ENCODE measurements around the gene RPL13.

Gene RPL13

DNA sequence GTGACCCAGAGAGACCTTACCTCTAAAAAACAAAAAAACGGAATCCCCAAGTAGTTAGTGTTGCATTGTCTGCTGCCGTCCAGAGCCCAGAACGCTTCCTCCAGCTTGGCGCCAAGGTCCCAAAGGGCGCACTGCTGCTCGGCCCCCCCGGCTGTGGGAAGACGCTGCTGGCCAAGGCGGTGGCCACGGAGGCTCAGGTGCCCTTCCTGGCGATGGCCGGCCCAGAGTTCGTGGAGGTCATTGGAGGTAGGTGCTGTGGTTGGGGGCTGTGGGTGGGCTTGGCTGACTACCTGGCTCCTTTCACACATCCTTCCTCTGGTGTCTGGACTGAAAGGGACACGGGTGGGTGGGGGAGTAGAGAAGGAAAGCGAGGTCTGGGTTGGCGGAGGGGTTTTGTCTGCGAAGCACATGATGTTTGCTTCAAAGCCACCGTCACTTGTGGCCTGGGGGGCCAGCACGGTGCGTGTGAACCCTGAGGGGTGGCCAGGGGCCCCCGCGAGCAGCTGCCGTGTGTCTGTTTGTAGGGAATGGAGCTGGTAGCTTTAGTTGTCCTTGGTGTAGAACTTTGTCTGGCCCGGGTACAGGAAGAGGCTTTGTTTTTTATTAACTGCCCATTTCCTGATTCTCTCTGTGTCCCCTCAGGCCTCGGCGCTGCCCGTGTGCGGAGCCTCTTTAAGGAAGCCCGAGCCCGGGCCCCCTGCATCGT is 28.5 kb upstream of the RPL13 start:
- H3K27me3 ChIP-seq (ENCODE audit: insufficient read depth, low read length): no peaks in the 10 kb centered on the region
- H3K27ac ChIP-seq (ENCODE audit: low read depth, low read length): no peak overlapping the region
- H3K4me1 ChIP-seq (ENCODE audit: control insufficient read depth, insufficient read depth, low read length, unreplicated experiment): no peaks in the 10 kb centered on the region
- H2AFZ ChIP-seq (ENCODE audit: low read length, unreplicated experiment): no peak overlapping the region
- no peak overlapping the region for H3K4me3 ChIP-seq (ENCODE audit: low read depth, low read length)
- H3K36me3 ChIP-seq (ENCODE audit: insufficient read depth, low read length): peaks cover 31% of the 10 kb centered on the region; the same call in 1 of the 2 replicates
- peaks cover 19% of the 10 kb centered on the region for H3K79me2 ChIP-seq (ENCODE audit: control insufficient read depth, insufficient read depth, low read length, unreplicated experiment)

DNA sequence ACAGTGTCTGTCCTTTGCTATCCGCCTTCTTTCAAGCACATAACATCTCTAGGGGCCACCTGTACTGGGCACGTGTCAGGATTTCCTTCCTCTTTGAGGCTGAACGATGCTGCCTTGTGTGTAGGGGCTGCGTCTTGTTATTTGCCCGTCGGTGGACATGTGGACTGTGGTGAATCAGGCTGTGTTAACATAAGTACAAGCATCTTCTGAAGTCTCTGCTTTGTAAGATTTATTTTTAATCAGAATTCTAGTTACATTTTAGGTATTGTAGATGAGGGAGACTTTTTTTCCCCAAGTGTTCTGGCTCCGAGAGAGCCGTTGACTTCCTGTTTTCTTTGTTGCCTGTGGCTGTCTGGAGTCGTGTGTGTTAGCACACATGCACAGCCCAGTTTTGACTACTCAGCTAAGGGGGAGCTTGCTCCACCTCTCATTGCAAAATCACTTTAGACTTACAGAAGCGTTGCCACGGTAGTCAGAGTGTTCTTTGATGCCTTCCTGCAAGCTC is 26.2 kb upstream of the RPL13 start:
- H3K4me1 ChIP-seq (ENCODE audit: control insufficient read depth, insufficient read depth, low read length, unreplicated experiment): no peaks in the 10 kb centered on the region
- peak overlapping the region; percentile 28; the same call in 1 of the 2 replicates for H3K27ac ChIP-seq (ENCODE audit: low read depth, low read length)
- H3K79me2 ChIP-seq (ENCODE audit: control insufficient read depth, insufficient read depth, low read length, unreplicated experiment): peaks cover 19% of the 10 kb centered on the region
- peaks cover 30% of the 10 kb centered on the region; the same call in 1 of the 2 replicates for H3K36me3 ChIP-seq (ENCODE audit: insufficient read depth, low read length)
- H3K4me3 ChIP-seq (ENCODE audit: low read depth, low read length): no peak overlapping the region
- no peak overlapping the region for H2AFZ ChIP-seq (ENCODE audit: low read length, unreplicated experiment)
- no peaks in the 10 kb centered on the region for H3K27me3 ChIP-seq (ENCODE audit: insufficient read depth, low read length)

DNA sequence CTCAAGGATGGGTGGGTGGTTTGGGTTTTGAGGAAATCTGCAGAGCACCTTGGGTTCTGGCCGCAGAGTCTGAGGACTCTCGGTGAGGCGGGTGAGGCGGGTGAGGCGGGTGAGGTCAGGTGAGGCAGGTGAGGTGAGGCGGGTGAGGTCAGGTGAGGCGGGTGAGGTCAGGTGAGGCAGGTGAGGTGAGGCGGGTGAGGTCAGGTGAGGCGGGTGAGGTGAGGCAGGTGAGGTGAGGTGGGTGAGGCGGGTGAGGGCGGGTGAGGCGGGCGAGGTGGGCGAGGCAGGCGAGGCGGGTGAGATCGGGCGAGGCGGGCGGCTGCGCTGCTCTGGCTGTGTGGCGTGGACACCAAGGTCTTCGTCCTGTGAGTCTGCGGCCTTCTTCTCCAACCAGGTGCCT is 24.1 kb upstream of the RPL13 start:
- no peaks in the 10 kb centered on the region for H3K4me1 ChIP-seq (ENCODE audit: control insufficient read depth, insufficient read depth, low read length, unreplicated experiment)
- no peak overlapping the region for H3K4me3 ChIP-seq (ENCODE audit: low read depth, low read length)
- no peak overlapping the region for H2AFZ ChIP-seq (ENCODE audit: low read length, unreplicated experiment)
- H3K36me3 ChIP-seq (ENCODE audit: insufficient read depth, low read length): peaks cover 33% of the 10 kb centered on the region; the same call in 1 of the 2 replicates
- H3K79me2 ChIP-seq (ENCODE audit: control insufficient read depth, insufficient read depth, low read length, unreplicated experiment): peaks cover 18% of the 10 kb centered on the region
- no peak overlapping the region for H3K27ac ChIP-seq (ENCODE audit: low read depth, low read length)
- no peaks in the 10 kb centered on the region for H3K27me3 ChIP-seq (ENCODE audit: insufficient read depth, low read length)

DNA sequence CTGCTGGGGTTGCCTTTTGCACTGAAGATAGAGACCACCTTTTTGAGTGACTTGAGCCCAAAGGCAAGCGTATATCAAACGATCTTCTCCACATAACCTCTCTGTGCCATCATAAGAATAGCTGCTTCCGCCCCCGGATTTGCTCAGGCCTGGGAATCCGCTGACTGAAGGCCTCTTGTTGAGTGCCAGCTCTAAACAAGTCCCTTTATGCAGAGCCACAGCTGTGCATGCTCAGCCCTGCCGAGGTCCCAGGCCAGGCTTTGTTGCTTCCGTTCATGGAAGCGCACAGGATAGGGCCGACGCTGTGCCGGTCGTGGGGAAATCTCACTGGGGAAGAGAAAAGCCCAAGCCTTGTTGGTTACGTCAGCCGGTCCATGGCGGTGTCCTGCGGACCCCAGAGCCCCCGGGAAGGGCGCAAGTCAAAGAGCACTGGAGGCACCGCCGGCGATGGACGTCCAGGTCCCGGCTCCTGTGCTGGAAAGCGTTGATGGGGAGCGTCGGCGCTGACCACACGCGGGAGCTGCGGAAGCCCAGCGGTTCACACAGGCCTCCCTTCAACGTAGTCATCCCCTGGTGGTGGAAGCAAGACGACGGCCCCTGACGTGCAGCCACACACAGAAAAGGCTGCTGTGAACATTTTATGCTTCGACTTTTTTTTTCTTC is 23.5 kb upstream of the RPL13 start:
- Histone ChIP-seq H3K4me1 (ENCODE audit: control insufficient read depth, insufficient read depth, low read length, unreplicated experiment) (no peaks in the 10 kb centered on the region), H3K27me3 (ENCODE audit: insufficient read depth, low read length) (no peaks in the 10 kb centered on the region), H3K27ac (ENCODE audit: low read depth, low read length) (no peak overlapping the region), H3K79me2 (ENCODE audit: control insufficient read depth, insufficient read depth, low read length, unreplicated experiment) (peaks cover 18% of the 10 kb centered on the region), H3K36me3 (ENCODE audit: insufficient read depth, low read length) (peaks cover 33% of the 10 kb centered on the region; the same call in 1 of the 2 replicates), H3K4me3 (ENCODE audit: low read depth, low read length) (no peak overlapping the region), H2AFZ (ENCODE audit: low read length, unreplicated experiment) (no peak overlapping the region)

DNA sequence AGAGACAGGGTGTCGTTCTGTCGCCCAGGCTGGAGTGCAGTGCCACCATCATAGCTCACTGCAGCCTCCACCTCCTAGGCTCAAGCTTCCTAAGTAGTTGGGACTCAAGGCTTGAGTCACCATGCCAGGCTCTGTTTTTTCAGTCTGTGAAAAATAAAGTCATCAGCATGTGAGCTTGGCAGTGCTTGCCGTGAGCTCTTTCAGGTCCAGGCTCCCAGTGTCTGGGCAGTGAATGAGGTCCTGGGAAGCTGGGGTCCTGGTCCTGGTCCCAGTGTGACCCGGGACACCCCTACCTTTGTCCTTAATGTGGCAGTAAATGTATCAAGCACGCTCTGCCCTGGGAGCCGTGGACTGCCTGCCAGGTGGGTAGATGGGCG is 22.9 kb upstream of the RPL13 start:
- peaks cover 33% of the 10 kb centered on the region; the same call in 1 of the 2 replicates for H3K36me3 ChIP-seq (ENCODE audit: insufficient read depth, low read length)
- H3K79me2 ChIP-seq (ENCODE audit: control insufficient read depth, insufficient read depth, low read length, unreplicated experiment): peaks cover 18% of the 10 kb centered on the region
- no peak overlapping the region for H2AFZ ChIP-seq (ENCODE audit: low read length, unreplicated experiment)
- no peak overlapping the region for H3K4me3 ChIP-seq (ENCODE audit: low read depth, low read length)
- no peak overlapping the region for H3K27ac ChIP-seq (ENCODE audit: low read depth, low read length)
- H3K4me1 ChIP-seq (ENCODE audit: control insufficient read depth, insufficient read depth, low read length, unreplicated experiment): no peaks in the 10 kb centered on the region
- H3K27me3 ChIP-seq (ENCODE audit: insufficient read depth, low read length): no peaks in the 10 kb centered on the region

DNA sequence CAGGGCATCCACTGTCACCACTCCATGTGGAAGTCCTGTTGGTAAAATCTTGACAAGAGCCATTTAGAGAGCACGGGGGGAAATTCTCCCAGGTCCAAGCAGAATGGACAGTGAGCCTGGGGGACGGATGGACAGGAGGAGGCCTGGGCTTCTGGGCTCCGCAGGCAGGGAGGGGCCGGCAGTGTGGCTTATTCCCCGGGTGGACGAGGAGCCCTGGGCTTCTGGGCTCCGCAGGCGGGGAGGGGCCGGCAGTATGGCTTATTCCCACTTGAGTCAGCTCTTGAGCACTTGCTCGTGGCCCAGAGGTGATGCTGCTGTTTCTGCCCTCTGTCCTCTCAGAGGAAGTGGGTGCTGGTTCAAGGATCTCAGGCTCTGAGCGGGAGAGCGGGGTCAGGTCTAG is 22.2 kb upstream of the RPL13 start:
- H3K4me1 ChIP-seq (ENCODE audit: control insufficient read depth, insufficient read depth, low read length, unreplicated experiment): no peaks in the 10 kb centered on the region
- peaks cover 18% of the 10 kb centered on the region for H3K79me2 ChIP-seq (ENCODE audit: control insufficient read depth, insufficient read depth, low read length, unreplicated experiment)
- H3K4me3 ChIP-seq (ENCODE audit: low read depth, low read length): no peak overlapping the region
- no peak overlapping the region for H2AFZ ChIP-seq (ENCODE audit: low read length, unreplicated experiment)
- no peaks in the 10 kb centered on the region for H3K27me3 ChIP-seq (ENCODE audit: insufficient read depth, low read length)
- peaks cover 33% of the 10 kb centered on the region; the same call in 1 of the 2 replicates for H3K36me3 ChIP-seq (ENCODE audit: insufficient read depth, low read length)
- H3K27ac ChIP-seq (ENCODE audit: low read depth, low read length): no peak overlapping the region

DNA sequence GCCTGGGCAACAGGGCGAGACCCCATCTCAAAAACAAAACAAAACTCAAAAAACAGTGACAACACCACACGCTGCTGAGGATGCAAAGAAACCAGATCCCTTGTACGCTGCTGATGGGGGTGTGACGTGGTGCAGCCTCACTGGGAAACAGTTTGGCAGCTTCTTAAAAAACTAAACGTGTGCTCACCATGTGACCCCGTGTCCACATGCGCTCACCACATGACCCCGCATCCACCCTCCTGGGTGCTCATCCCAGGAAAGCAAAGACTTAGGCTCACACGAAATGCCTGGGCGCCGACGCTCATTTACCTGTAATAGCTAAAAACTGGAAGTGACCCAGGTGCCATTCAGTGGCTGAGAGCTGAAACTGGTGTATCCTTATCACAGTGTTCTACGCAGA is 19.9 kb upstream of the RPL13 start:
- H3K27me3 ChIP-seq (ENCODE audit: insufficient read depth, low read length): no peaks in the 10 kb centered on the region
- no peak overlapping the region for H2AFZ ChIP-seq (ENCODE audit: low read length, unreplicated experiment)
- no peak overlapping the region for H3K27ac ChIP-seq (ENCODE audit: low read depth, low read length)
- peaks cover 17% of the 10 kb centered on the region; the same call in 1 of the 2 replicates for H3K36me3 ChIP-seq (ENCODE audit: insufficient read depth, low read length)
- no peaks in the 10 kb centered on the region for H3K4me1 ChIP-seq (ENCODE audit: control insufficient read depth, insufficient read depth, low read length, unreplicated experiment)
- H3K79me2 ChIP-seq (ENCODE audit: control insufficient read depth, insufficient read depth, low read length, unreplicated experiment): peaks cover 8% of the 10 kb centered on the region
- no peak overlapping the region for H3K4me3 ChIP-seq (ENCODE audit: low read depth, low read length)

DNA sequence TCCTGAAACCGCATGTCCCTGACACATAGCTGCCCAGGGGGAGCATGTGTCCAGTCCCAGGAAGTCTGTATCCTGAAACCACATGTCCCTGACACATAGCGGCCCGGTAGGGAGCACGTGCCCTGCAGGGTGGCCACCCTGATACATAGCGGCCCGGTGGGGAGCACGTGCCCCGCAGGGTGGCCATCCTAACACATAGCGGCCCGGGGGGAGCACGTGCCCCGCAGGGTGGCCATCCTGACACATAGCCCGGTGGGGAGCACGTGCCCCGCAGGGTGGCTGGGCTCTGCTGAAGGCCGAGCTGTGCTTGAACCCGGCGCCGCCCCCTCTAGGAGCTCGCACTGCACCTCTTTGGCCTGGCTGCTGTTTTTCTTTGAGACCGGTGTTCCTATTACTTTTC is 18.7 kb upstream of the RPL13 start:
- H3K4me1 ChIP-seq (ENCODE audit: control insufficient read depth, insufficient read depth, low read length, unreplicated experiment): no peaks in the 10 kb centered on the region

DNA sequence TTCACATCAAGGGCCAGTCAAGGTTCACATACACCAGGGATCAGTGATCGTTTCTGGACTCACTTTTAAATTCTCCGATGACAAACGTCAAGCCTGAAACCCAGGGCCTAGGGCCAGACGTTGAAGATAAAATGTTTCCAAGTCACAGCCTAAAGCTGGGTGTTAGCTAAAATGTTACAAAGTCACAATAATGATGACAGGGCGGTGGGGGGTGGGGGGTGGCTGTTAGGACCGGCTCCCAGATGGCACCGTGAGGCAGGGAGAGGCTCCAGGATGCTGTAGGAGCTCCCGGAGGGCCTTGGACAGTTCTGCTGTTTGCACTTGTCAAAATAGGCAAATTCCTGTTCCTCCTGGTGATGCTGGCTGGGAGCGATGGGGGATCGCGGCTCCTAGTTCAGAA is 16.4 kb upstream of the RPL13 start:
- Histone ChIP-seq H3K4me1 (ENCODE audit: control insufficient read depth, insufficient read depth, low read length, unreplicated experiment) (no peaks in the 10 kb centered on the region), H3K27ac (ENCODE audit: low read depth, low read length) (no peak overlapping the region), H3K27me3 (ENCODE audit: insufficient read depth, low read length) (no peaks in the 10 kb centered on the region), H3K4me3 (ENCODE audit: low read depth, low read length) (no peak overlapping the region), H3K36me3 (ENCODE audit: insufficient read depth, low read length) (peaks cover 12% of the 10 kb centered on the region; the same call in 1 of the 2 replicates), H2AFZ (ENCODE audit: low read length, unreplicated experiment) (no peak overlapping the region), H3K79me2 (ENCODE audit: control insufficient read depth, insufficient read depth, low read length, unreplicated experiment) (peaks cover 2% of the 10 kb centered on the region)

More for the DNA sequence above, 18.7 kb upstream of the RPL13 start:
- H3K27ac ChIP-seq (ENCODE audit: low read depth, low read length): no peak overlapping the region
- peaks cover 4% of the 10 kb centered on the region for H3K79me2 ChIP-seq (ENCODE audit: control insufficient read depth, insufficient read depth, low read length, unreplicated experiment)
- H3K36me3 ChIP-seq (ENCODE audit: insufficient read depth, low read length): peaks cover 15% of the 10 kb centered on the region; the same call in 1 of the 2 replicates
- H2AFZ ChIP-seq (ENCODE audit: low read length, unreplicated experiment): no peak overlapping the region
- no peak overlapping the region for H3K4me3 ChIP-seq (ENCODE audit: low read depth, low read length)
- H3K27me3 ChIP-seq (ENCODE audit: insufficient read depth, low read length): no peaks in the 10 kb centered on the region

DNA sequence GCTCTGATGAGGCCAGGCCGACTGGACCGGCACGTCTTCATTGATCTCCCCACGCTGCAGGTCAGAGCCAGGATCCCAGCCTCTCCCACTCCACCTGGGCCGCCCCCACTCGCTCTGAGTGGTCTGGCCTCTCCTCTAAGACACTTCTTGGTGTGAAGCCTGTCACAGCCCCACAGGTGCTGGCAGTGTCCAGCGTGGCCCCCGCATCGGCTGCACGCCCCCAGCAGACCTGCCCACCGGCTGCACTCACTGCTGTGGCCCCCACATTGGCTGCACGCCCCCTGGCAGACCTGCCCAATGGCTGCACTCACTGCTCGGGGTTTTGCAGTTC is 15.8 kb upstream of the RPL13 start:
- Histone ChIP-seq H3K27ac (ENCODE audit: low read depth, low read length) (no peak overlapping the region), H3K36me3 (ENCODE audit: insufficient read depth, low read length) (peaks cover 13% of the 10 kb centered on the region; the same call in 1 of the 2 replicates)

More for the DNA sequence above, 15.8 kb upstream of the RPL13 start:
- H3K4me1 ChIP-seq (ENCODE audit: control insufficient read depth, insufficient read depth, low read length, unreplicated experiment): no peaks in the 10 kb centered on the region
- H3K27me3 ChIP-seq (ENCODE audit: insufficient read depth, low read length): no peaks in the 10 kb centered on the region
- H2AFZ ChIP-seq (ENCODE audit: low read length, unreplicated experiment): no peak overlapping the region
- H3K79me2 ChIP-seq (ENCODE audit: control insufficient read depth, insufficient read depth, low read length, unreplicated experiment): peaks cover 2% of the 10 kb centered on the region
- H3K4me3 ChIP-seq (ENCODE audit: low read depth, low read length): no peak overlapping the region
